ENCODE data around the gene ZBED4.

Gene ZBED4

GRCh38 chr22:49925525-49926128 lies 72.0 kb downstream of the ZBED4 start:
- no peak overlapping the region for H3K4me3 ChIP-seq
- no peaks in the 10 kb centered on the region for H3K9me3 ChIP-seq
- H3K4me1 ChIP-seq = peaks cover 0 to 16% (median 8%) of the 10 kb centered on the region in 4 donors
- H3K27ac ChIP-seq = no peak overlapping the region
- intact Hi-C loops (cut with DNase I; ENCODE audit: low total_unique reads) = loop anchor here (5.0 kb wide), 1 partner anchor 282 kb away; no protein-coding TSS in a partner anchor
- TF ChIP-seq CTCF (IDR thresholded peaks at IDR 0.05) = no peak
- H3K27me3 ChIP-seq = peaks cover 0 to 12% of the 10 kb centered on the region in 2 donors
- H3K36me3 ChIP-seq = peaks cover 4 to 50% (median 26%) of the 10 kb centered on the region in 3 donors
- DNase-seq = no peak

GRCh38 chr22:49926916-49927315 lies 73.3 kb downstream of the ZBED4 start:
- Histone ChIP-seq H3K4me1 (peaks cover 0 to 27% (median 14%) of the 10 kb centered on the region in 4 donors), H3K27ac (no peak overlapping the region), H3K9me3 (no peaks in the 10 kb centered on the region), H3K27me3 (peaks cover 0 to 12% of the 10 kb centered on the region in 2 donors), H3K36me3 (peaks cover 0 to 37% (median 14%) of the 10 kb centered on the region in 3 donors), H3K4me3 (no peak overlapping the region)
- no peak for DNase-seq
- no peak for TF ChIP-seq CTCF (IDR thresholded peaks at IDR 0.05)
- intact Hi-C loops (cut with DNase I; ENCODE audit: low total_unique reads) = loop anchor here (5.0 kb wide), 1 partner anchor 280 kb away; no protein-coding TSS in a partner anchor

- Histone ChIP-seq H3K9me3 (no peaks in the 10 kb centered on the region), H3K36me3 (peaks cover 0 to 32% (median 14%) of the 10 kb centered on the region in 3 donors), H3K27me3 (peaks cover 0 to 12% of the 10 kb centered on the region in 2 donors), H3K4me3 (no peak overlapping the region), H3K27ac (no peak overlapping the region), H3K4me1 (peaks cover 0 to 29% (median 14%) of the 10 kb centered on the region in 4 donors)
- intact Hi-C loops (cut with DNase I; ENCODE audit: low total_unique reads) = loop anchor here (5.0 kb wide), 1 partner anchor 280 kb away; no protein-coding TSS in a partner anchor
- no peak for DNase-seq
- no peak for TF ChIP-seq CTCF (IDR thresholded peaks at IDR 0.05)
Observed at GRCh38 chr22:49927483-49928184, 74.0 kb downstream of the ZBED4 start.

GRCh38 chr22:49928185-49928495 lies 74.5 kb downstream of the ZBED4 start:
- no peak for TF ChIP-seq CTCF (IDR thresholded peaks at IDR 0.05)
- Histone ChIP-seq H3K4me3 (no peak overlapping the region), H3K4me1 (peaks cover 0 to 29% (median 14%) of the 10 kb centered on the region in 4 donors), H3K9me3 (no peaks in the 10 kb centered on the region), H3K27ac (no peak overlapping the region), H3K36me3 (peaks cover 0 to 27% (median 14%) of the 10 kb centered on the region in 3 donors), H3K27me3 (peaks cover 0 to 12% of the 10 kb centered on the region in 2 donors)
- intact Hi-C loops (cut with DNase I; ENCODE audit: low total_unique reads) = loop anchor here (5.0 kb wide), 1 partner anchor 279 kb away; no protein-coding TSS in a partner anchor
- DNase-seq = no peak

- Histone ChIP-seq H3K9me3 (no peaks in the 10 kb centered on the region), H3K4me1 (peaks cover 5 to 31% (median 19%) of the 10 kb centered on the region in 4 donors), H3K36me3 (peaks cover 0 to 22% (median 14%) of the 10 kb centered on the region in 3 donors), H3K27ac (no peak overlapping the region), H3K27me3 (peaks cover 0 to 12% of the 10 kb centered on the region in 2 donors), H3K4me3 (no peak overlapping the region)
- no peak for DNase-seq
- intact Hi-C loops (cut with DNase I; ENCODE audit: low total_unique reads) = loop anchor here (1.0 to 5.0 kb wide), 2 partner anchors 102 to 279 kb away; no protein-coding TSS in a partner anchor
- no peak for TF ChIP-seq CTCF (IDR thresholded peaks at IDR 0.05)
Observed at GRCh38 chr22:49928555-49929210, 75.0 kb downstream of the ZBED4 start.
